Measurements from ENCODE around the gene CLIC3. TPM values are rescaled to one million over a fixed set of nuclear protein-coding genes. Genes with fewer than 3 reads are reported as not detected.

The CLIC3 gene
- total RNA-seq, 1 donor from 2014 or later: not detected

DNA sequence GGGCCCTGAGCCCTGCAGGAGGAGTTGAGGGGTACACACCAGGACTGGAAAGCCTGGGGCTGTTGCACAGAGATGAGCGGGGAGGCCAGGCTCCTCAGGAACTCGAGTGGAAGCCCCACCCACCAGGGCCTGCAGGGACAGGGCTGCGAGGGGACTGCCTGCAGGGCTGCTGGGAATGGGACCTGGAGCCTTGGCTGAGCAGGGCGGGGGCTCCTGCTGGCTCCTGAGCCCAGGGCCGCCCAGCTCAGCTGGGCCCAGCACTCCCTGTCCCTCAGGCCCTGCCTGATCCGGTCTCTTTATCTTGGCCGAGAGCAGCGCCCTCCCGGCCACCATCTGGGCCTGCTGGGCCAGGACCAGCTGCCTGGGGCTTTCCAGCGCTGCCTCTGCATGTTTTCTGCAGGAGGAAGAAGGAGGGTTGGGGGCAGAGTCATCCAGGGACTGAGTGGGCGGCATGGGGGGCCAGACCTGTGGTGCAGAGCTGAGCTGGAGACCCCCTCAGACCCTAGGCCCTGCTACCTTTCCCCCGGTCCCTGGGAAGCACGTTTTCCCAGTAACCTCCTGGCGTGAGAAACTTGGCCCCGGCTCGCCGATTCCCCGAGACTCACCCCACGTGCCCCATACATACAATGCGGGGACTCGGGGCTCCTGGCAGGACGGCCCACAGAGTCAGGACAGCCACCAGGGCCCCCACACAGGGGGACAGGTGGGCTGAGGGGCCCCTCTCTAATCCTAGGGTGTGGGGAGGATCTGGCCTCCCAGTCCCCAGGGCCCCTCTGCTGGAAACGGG is 34.9 kb downstream of the CLIC3 start:
- H3K36me3 Mint-ChIP-seq (ENCODE audit: insufficient read depth): no peaks in the 10 kb centered on the region
- H3K4me1 Mint-ChIP-seq (ENCODE audit: low read depth): peaks cover 3% of the 10 kb centered on the region
- peaks cover 3% of the 10 kb centered on the region for H3K9me3 Mint-ChIP-seq (ENCODE audit: low read depth)
- H3K27ac Mint-ChIP-seq: no peak overlapping the region
- no peak for DNase-seq (ENCODE audit: low spot score, unreplicated experiment)
- H3K27me3 Mint-ChIP-seq: peaks cover 12% of the 10 kb centered on the region
- H3K4me3 Mint-ChIP-seq (ENCODE audit: low read depth): no peak overlapping the region
- TF ChIP-seq CTCF (IDR thresholded peaks at IDR 0.05; ENCODE audit: unreplicated experiment): no peak

DNA sequence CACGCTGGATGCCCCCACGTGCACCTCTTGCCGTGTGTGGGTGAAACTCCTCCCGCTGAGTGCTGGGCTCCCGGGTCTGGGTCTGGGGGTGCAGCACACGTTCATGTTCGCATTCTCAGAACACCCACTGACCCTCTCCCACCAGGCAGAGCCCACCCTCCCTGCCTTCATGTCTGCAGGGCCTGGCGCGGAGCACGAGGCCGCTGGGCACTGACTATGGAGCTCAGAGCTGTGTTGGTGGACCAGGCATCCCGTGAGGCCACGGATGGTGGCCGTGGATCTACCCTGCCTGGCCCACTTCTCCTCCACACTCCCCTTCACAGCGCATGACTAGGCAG is 35.5 kb downstream of the CLIC3 start:
- no peak overlapping the region for H3K27ac Mint-ChIP-seq
- H3K36me3 Mint-ChIP-seq (ENCODE audit: insufficient read depth): no peaks in the 10 kb centered on the region
- no peak for TF ChIP-seq CTCF (IDR thresholded peaks at IDR 0.05; ENCODE audit: unreplicated experiment)
- H3K27me3 Mint-ChIP-seq: peaks cover 6% of the 10 kb centered on the region
- H3K4me1 Mint-ChIP-seq (ENCODE audit: low read depth): peaks cover 1% of the 10 kb centered on the region
- DNase-seq (ENCODE audit: low spot score, unreplicated experiment): no peak
- no peak overlapping the region for H3K4me3 Mint-ChIP-seq (ENCODE audit: low read depth)
- peaks cover 7% of the 10 kb centered on the region for H3K9me3 Mint-ChIP-seq (ENCODE audit: low read depth)

DNA sequence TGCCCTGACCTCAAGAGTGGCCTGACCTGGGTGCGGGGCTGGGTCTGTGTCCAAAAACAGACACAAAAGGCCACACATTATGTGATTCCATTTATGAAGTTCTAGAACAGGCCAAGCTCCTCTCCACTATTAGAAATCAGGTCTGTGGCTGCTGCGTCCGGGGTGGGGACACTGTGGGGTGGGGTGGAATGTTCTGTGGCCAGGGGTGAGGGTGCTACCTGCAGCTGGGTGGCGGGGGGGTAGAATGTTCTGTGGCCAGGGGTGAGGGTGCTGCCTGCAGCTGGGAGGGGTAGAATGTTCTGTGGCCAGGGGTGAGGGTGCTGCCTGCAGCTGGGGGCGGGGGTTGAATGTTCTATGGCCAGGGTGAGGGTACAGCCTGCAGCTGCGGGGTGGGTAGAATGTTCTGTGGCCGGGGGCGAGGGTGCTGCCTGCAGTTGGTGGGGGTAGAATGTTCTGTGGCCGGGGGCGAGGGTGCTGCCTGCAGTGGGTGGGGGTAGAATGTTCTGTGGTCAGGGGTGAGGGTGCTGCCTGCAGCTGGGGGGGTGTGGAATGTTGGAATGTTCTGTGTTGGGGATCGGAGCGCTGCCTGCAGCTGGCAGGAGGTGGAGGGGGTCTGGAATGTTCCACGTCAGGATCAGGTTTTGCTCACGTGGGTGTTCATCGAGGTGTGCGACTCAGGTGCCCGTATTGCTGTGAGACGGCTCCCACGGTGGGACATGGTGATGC is 36.0 kb downstream of the CLIC3 start:
- TF ChIP-seq CTCF (IDR thresholded peaks at IDR 0.05; ENCODE audit: unreplicated experiment): no peak
- Mint-ChIP-seq H3K27ac (no peak overlapping the region), H3K27me3 (peaks cover 3% of the 10 kb centered on the region), H3K36me3 (ENCODE audit: insufficient read depth) (no peaks in the 10 kb centered on the region), H3K4me1 (ENCODE audit: low read depth) (no peaks in the 10 kb centered on the region), H3K4me3 (ENCODE audit: low read depth) (no peak overlapping the region), H3K9me3 (ENCODE audit: low read depth) (peaks cover 7% of the 10 kb centered on the region)
- no peak for DNase-seq (ENCODE audit: low spot score, unreplicated experiment)

DNA sequence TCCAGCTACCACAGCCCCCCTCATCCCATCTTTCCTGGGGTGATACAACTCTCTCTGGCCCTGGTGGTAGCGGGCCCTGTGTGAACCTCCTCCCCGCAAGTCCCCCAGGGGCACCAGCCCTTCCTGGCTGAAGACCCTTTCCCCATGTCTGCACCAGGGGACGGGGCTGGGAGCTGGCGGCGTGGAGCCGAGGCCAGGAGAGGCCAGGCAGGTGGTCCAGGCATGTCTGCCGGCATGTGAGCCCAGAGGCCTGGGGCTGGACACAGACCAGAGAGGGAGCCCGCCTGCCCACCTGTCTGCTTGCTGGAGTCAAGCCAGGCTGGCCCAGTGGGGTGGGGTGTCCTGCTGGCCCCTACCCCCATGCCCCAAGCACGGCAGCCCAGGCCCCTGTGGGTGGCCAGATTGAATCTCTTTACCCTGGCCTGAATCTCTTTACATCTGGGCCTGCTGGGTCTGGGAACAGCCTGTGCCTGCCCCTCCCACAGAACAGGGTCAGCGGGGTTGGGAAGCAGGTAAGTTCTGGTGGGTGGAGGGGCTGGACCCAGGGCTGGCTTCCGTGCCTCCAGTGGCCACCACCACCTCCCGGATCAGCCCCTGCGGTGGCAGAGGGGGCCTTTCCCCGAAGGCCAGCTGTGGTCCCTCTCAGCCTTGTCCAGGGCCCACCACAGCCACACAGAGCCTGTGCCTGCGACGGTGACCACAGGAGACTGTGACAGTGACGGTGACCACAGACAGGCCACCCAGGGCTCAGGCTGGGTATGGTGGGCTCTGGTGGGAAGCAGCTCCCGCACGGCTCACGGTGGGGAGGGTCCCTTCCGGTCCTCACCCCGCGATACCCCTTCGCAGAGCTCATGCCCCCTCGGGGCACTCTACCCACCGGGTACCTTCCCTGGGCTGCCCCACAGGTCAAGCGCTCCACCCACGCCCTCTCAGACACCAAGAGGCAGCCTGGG is 37.2 kb downstream of the CLIC3 start:
- no peak overlapping the region for H3K4me3 Mint-ChIP-seq (ENCODE audit: low read depth)
- H3K27ac Mint-ChIP-seq: no peak overlapping the region
- DNase-seq (ENCODE audit: low spot score, unreplicated experiment): no peak
- H3K9me3 Mint-ChIP-seq (ENCODE audit: low read depth): peaks cover 7% of the 10 kb centered on the region
- H3K36me3 Mint-ChIP-seq (ENCODE audit: insufficient read depth): no peaks in the 10 kb centered on the region
- TF ChIP-seq CTCF (IDR thresholded peaks at IDR 0.05; ENCODE audit: unreplicated experiment): no peak
- H3K4me1 Mint-ChIP-seq (ENCODE audit: low read depth): no peaks in the 10 kb centered on the region
- H3K27me3 Mint-ChIP-seq: no peaks in the 10 kb centered on the region

GRCh38 chr9:136958473-136958872 is 37.9 kb downstream of the CLIC3 start:
- DNase-seq (ENCODE audit: low spot score, unreplicated experiment): no peak
- Mint-ChIP-seq H3K4me1 (ENCODE audit: low read depth) (no peaks in the 10 kb centered on the region), H3K9me3 (ENCODE audit: low read depth) (peaks cover 7% of the 10 kb centered on the region), H3K27me3 (no peaks in the 10 kb centered on the region), H3K27ac (no peak overlapping the region), H3K4me3 (ENCODE audit: low read depth) (no peak overlapping the region), H3K36me3 (ENCODE audit: insufficient read depth) (no peaks in the 10 kb centered on the region)
- TF ChIP-seq CTCF (IDR thresholded peaks at IDR 0.05; ENCODE audit: unreplicated experiment): no peak
